ENCODE results near the gene FXYD3. TPM values are rescaled to one million over a fixed set of nuclear protein-coding genes. Genes with fewer than 3 reads are reported as not detected.
A peak's percentile ranks its signal among the peaks of the same experiment; 100 is the strongest.

Gene FXYD3, protein sequence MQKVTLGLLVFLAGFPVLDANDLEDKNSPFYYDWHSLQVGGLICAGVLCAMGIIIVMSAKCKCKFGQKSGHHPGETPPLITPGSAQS
- not detected for polyA plus RNA-seq (2013, experiment 1 of 2; ENCODE audit: insufficient read length)
- polyA plus RNA-seq (2013, experiment 2 of 2; ENCODE audit: insufficient read length): not detected

DNA sequence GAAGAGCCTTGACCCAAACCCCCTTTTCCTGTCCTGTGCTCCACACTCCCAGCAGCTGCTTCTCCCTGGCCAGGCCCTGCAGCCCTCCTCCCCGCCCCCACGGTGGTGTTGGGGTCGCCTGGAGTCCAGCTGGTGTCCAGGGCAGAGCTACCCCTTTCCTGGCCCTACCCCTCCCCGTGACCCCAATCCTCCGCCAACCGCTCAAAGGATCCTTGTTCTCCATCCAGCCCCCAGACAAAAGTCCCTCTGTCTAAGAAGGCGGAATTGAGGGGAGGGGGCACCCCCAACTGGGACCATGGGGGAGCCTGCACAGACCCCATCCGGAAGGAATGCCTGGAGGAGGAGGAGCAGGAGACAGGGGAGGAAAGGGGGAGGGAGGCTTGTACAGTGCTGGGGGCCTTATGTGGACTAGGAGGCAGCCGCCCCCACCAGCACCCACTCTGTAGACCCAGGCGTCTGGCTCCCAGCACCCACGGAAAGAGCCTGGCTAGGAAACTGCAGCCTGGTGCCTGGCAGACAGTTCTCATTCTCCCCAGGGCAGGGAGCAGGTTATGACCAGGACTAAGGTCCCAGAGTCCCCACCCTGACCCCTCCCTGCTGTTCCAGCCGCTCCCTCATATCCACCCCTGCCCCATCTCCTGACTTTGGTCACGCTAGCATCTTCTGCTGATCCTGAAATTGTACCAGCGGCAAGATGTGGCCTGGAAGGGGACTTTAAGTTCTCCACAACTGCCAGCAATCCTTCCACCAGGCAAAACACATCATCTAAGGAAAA is at the start of gene FXYD3:
Gene FXYD3 (plus strand): TSS at position 647 of the 775 bp plus-strand sequence. CDS start 3,554 bp downstream, outside the sequence.
- no peak for DNase-seq

DNA sequence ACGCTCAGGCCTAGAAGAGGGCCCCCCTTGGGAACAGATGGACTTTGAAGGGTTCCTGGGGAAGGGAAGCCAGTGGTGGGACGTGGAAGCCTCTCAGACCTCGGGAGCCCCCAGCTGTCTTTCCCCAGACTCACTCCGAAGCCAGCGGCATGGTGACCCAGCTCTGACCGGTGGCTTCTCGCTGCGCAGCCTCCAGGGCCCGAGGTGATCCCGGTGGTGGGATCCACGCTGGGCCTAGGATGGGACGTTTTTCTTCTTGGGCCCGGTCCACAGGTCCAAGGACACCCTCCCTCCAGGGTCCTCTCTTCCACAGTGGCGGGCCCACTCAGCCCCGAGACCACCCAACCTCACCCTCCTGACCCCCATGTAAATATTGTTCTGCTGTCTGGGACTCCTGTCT is 49.5 kb upstream of the FXYD3 start:
- no peak for DNase-seq

DNA sequence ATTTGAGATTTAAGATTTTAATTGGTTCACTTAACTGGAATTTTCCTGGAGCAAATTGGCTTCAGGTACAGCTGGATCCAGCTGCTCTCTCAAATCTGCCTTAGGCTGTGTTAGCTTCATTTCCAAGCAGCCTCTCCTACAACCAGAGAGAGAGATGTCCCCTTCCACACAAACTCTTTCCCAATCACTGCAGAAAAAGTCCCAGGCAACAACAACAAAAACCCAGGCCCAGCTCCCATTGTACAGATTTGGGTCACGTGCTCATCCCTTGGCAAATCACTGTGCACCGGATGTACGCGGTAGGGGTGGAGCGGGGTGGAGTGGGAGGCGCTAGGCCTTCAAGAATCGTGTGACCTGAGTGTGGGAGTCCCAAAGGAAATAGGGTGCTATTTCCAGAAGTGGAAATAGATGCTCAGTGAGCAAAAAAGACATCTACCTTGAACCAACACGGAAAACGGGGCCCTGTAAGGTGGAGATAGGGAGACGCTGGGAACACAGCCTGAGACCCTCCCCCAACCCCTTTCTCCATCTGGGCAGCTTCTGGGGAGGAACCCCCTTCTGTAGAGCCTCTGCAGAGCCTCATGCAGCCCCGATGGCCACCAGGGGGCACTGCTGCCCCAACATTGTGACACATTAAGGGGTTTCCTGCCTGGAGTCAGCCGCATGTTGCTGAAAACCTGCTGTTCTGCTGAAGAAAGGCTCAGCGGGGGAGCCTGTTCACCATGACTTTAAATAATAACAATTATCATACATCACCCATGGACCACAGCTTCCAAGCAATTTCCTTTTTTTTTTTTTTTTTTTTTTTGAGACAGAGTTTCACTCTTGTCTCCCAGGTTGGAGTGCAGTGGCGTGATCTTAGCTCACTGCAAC is 48.7 kb upstream of the FXYD3 start:
- DNase-seq: peak; percentile 78

DNA sequence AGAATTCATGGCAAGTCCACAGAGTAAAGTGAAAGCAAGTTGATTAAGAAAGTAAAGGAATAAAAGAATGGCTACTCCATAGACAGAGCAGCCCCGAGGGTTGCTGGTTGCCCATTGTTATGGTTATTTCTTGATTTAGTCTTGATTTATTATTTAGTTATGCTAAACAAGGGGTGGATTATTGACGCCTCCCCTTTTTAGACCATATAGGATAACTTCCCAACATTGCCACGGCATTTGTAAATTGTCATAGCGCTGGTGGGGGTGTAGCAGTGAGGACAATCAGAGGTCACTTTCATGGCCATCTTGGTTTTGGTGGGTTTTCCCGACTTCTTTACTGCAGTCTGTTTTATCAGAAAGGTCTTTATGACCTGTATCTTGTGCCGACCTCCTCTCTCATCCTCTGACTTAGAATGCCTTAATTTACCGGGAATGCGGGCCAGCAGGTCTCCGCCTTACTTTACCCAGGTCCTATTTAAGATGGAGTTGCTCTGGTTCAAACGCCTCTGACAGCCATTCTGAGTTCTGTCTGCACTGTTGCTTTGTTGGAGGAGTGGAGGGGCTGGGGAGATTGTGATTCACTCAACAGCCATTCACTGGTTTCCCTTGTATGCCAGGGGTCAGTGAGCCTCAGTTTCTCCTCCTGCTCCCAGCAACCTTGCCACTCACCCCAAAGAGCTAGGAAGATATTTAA is 46.5 kb upstream of the FXYD3 start:
- DNase-seq: no peak

DNA sequence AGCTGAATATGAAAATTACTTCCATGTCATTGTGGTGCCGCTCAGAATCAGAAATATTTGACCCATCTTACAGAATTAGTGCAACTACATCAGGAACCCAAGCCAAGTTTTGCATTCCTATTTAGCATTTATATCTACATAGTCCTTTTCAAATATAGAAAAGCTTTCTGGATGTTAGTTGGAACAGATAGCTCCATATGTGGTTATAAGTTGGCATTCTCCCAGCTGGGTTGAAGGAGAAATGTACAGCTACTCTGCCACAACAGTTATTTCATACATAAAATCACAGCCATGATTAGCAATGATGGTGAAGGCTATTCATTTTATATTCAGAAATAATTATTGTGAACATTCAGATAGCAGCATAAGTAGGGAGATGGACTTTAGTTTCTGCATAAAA is 45.9 kb upstream of the FXYD3 start:
- peak; percentile 53 for DNase-seq

DNA sequence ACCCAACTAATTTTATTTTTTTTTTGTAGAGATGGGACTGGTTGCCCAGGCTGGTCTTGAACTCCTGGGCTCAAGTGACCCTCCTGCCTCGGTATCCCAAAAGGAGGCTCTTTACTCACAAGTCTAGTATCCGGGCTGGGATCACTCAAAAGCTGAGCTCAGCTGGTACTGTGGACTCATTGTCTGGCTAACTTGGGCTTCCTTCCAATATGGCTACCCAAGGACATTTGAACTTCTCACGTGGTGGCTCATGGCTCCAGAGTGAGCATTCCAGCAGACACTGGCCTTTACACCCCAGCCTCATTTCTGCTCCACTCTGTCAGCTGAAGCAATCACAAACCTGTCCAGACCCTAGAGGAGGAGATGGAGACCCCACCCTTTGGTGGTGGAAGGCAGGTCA is 45.2 kb upstream of the FXYD3 start:
- no peak for DNase-seq

DNA sequence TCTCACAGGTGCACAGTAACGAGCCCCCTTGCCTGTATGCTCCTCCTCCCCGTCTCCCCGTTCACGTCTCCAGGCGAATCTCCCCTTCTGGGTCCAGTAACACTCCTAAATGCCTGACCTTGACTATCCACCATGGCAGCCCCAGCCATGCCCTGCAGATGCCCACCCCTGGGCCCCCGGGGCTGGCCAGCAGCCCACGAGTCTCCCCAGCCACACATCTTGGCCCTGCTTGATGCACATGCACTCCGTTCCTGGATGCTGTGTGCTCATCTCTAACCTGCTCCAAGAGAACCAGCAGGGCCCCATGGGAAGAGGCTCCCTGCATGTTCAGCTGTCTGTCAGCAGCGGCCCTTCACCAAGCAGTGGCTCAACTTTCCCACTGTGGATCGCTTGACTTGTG is 42.1 kb upstream of the FXYD3 start:
- DNase-seq: no peak

DNA sequence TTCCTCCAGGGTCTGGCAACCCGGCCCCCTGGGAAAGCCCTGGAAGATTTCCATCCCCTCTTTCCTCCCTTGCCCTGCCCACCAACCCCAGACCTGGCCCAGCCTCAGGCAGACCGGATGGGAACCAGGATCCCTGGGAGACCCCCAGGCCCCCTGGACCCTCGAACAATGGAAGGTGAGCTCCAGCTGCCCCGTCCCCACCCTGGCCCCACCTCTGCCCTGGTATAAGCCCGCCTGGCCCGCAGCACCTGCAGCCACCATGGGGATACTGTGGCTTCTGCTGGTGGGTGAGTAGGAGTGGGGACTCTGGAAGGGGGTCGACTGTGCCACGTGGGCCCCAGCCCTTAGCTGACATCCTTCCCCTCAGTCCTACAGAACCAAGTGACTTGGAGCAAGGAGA is 41.7 kb upstream of the FXYD3 start:
- no peak for DNase-seq

DNA sequence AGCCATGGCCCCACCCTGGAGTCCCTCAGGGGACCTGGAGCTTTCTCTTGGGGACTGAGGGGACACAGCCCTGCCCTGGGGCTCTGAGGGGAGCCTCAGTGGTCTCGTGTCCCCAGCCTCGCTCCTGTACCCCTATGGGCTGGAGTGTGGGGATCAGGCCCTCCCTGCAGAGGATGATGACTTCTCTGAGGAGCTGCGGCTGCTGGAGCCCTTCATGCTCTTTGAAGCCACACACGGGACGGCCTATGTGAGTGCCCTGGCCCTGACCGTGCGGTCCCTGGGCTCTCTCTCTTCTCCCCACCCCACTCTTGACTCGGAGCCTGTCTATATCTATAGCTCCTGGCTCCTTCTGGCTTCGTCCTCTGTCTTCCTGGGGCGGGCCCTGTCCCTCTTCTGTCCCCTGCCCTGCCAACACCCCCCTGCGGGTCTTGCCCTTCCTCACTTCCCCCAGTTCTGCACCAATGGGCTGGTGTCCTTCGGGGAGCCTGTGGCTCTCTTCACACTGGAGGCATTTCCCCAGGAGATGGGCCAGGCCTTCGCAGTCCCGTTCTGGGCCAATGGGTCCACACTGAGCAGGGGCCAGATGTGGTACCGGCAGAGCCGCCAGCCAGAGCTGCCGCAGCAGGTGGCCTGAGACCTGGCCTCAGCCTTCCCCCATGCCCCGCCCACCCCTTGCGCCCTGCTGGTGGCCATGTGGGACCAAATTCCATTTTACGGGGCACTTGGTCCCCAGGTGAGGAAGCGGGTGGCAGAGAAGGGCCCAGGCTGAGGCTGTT is 41.0 kb upstream of the FXYD3 start:
- no peak for DNase-seq

DNA sequence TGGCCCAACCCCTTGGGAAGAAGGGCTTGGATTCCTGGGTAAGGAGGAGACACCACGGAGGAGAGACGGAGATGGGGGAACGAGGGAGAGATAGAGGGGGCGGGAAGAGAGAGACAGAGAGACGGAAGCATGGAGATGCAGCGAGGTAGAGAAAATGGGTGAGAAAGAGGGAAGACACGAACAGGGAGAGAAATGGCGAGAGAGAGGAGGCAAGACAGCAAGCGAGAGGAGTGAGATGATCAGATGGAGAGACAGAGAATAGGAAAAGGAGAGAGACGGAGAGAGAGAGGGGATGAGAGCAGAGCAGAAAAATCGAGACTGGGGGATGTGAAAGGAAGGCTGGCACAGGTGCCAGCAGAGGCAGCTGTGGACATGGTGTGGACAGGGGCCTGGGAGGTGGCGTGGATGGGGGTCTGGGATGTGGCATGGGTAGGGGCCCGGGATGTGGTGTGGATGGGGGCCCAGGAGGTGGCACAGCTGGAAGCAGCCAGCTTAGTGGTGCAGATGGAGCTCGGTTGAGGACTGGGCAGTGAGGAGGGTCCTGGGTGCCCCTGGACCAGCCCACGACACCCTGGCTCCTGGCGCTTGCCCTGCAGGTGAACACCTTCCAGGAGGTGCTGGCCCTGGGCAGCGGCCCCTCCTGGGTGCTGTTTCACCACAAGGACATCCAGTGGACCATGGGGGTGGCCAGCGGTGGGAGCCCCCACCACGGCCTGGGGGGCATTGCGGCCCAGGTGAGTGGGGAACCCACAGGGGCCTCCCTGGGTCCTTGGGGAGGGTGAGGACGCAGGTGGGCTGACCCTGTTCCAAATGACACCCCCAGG is 40.2 kb upstream of the FXYD3 start:
- no peak for DNase-seq

DNA sequence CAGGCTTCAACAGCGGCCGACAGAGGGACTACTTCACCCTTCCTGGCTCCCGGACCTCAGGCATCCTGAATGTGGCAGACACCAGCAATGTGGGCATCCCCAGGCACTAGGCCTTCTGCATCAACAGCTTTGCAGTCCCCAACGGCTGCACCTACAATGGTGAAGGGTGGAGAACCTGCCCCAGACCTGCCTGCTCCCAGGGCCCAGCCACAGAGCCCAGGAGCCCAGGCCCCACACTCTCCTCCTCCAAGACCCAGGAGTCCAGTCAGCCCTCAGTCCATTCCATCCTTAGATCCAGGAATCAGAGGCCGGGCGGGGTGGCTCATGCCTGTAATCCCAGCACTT is 39.6 kb upstream of the FXYD3 start:
- DNase-seq: no peak

DNA sequence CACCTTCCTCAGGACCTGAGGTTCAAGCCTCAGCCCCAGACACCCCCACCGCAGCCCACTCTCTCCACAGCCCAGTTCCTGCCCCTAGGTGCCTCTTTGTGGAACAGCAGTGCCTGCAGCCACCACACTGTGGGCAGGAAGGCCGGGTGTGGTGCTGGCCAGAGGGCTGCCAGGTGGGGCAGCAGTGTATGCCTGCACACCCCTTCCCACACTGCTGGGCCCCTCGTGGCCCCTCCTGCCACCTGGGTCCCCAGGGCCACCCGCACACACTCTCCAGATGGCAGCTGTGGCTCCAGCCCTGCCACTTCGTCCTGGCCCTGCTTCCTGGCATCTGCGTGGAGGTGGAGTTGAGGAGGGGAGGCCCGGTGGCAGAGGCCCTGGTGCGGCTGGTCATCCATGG is 39.0 kb upstream of the FXYD3 start:
- no peak for DNase-seq

DNA sequence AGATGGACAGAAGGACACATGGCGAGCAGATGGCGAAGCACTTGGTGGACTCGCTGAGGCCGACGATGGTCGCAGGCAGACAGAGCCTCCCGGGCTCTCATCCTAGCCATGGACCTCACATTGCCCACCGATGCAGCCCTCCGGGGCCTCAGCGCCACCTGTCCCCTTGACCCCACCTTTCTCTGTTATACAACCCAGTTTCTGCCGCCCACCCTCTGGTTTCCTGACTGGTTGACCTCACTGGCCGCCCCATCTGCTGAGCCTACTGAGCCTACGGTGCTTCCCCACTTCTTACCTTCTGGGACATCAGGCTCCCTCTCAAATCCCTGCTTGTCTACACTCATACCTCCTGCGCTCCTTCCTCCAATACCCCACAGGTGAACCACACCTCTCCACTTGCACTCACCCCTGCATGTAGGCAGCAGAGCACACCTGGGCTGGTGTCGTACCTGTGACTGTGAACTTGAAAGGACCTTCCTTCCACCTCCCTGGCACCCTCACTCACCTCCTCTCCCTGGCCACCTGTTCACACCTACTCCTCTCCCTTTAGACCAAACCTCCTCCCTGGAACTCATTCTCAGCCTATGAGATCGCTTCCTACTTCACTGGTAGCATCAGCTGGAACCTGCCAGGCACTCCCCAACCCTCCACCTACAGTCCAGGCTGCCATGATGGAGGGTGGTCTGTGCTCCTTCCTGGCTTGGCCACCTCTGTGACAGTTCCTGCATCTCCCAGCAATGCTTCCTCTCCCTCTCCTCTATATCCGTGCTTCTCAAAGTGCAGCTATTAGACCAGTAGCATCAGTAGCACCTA is 38.0 kb upstream of the FXYD3 start:
- DNase-seq: no peak

DNA sequence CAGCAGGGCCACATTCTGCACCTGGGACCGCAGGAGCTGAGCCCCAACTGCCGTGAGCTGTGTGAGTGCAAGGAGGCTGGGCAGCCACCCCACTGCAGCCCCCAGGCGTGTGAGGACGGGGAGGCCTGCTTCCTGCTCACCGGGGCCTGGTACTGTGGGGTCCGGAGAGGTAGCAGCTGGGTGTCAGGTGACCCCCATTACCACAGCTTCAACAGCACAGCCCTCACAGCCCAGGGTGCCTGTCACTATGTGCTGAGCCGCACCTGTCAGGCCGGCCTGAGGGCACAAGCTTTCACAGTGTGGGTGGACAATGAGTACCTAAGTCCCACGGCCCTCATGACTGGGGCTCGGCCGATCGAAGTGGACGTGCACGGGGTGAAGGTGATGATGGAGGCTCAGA is 35.8 kb upstream of the FXYD3 start:
- DNase-seq: no peak

DNA sequence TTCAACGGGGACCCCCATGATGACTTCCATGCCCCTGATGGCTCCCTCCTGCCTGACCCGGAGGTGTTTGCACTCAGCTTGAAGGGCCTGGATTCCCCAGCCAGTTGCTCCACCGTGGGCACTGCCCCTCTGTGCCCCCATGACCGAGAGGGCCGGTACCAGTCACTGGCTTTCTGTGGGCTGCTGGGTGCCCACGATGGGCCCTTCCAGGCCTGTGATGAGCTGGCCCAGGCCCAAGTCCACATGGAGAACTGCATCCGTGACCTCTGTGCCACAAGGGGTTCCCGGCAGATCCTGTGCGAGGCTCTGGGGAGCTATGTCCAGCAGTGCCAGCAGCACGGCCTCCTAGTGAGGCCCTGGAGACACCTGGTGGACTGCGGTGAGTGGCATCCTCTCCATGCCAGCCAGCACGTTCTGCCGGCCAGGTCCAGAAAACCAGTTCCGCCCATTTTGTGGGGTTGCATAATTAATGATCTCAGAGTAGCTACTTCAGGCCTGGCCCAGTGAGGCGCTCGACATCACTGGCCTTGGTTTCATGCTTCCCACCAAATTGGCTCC is 34.9 kb upstream of the FXYD3 start:
- no peak for DNase-seq

DNA sequence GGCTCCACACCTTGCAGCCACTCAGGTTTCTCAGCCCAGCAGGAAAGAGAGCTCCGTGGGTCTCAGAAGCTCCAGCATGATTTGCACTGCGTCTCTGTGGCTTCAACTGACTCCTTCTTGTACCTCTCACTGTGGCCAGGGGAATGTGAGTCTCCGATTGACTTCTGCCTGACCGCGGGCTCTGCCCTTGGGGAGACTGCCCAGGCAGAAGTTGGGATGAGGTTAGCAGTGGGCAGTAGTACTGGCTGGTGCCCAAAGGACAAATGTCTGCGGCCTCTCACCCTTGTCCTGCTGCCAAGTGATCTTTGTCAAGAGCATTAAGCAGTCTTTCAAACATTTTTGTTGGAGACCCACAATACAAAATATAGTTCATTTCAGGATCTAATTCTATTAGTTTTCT is 34.4 kb upstream of the FXYD3 start:
- DNase-seq: no peak

DNA sequence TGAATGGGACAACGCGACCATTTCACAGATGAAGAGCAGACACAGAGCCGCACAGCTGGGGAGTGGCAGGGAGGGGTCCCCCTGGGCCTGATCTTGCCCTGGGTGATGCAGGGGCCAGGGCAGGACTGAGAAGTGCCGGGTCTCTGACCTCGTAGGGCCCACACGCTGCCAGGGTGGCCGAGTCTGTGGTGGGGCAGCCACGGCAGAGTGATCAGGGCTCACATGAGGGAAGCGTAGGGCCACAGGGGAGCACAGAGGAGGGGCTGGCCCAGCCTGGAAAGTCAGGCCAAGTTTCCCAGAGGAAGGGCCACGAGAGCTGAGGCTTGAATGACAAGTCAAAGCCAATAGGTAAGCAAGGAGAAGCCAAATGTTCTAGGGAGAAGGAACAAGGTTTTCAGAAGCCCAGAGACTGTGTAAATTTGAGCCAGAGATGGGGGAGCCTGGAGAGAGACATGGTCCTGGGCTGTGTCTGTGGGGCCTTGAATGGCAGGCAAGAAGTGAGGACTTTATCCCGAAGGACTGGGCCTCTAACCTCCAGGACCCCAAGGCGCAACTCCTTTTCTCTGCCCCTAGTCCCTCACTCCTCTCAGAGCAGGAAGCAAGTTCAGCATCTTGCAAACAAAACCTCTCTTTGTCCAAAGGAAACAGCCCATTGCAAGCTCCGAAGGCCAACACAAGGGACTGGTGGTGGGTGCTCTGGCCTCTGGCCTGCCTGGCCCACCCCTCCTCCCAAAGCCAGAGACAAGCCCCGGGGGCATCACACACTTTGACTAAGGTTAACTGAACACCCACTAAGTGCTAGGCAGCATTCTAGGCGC is 31.7 kb upstream of the FXYD3 start:
- DNase-seq: no peak

DNA sequence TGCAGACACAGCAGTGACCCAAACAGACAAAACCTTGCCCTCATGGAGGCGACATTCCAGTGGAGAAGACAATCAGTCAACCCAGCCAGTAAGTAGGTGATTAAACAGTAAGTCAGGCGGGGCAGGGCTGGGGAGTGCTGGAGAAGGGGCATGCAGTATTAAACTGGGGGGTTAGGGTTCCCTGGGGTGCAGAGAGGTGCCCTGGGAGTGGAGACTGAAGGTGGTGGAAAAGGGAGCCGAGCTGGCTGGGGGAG is 31.2 kb upstream of the FXYD3 start:
- DNase-seq: no peak

DNA sequence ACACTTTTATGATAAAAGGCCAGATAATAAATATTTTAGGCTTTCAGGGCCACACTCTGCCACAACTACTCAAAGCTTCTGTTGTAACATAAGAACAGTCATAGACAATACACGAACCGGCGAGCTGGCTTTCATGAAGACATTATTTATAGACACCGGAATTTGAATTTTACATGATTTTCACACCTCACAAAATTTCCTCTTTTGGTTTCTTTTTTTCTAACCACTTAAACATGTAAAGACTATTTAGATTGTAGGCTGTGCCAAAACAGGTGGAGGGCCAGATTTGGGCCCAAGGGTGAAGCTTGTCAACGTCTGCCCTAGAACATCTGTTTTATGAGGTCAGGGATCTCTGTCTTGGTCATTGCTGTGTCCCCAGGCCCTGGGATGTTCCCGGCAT is 29.7 kb upstream of the FXYD3 start:
- no peak for DNase-seq

DNA sequence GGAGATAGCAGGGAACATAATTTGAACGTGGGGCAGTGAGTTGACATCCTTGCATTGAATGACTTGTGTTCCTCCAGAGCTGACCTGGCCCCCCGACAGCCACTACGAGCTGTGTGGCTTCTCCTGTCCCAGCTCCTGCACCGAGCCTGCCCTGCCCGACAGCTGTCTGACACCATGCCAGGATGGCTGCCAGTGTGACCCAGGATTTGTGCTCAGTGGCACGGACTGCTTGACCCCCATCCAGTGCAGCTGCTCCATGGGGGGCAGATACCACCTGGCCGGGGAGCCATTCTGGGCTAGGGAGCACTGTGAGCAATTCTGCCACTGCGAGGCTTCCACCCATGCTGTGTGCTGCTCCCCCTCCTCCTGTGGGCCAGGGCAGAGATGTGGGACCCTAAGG is 29.2 kb upstream of the FXYD3 start:
- no peak for DNase-seq

All from fibroblast of skin of abdomen (primary cell).